EH (cell line): ENCODE data around the gene MERTK.

Experiments
- DNase-seq: peaks from one replicate; pipeline ENCODE4 v3.0.0-alpha.2; 2015; ENCODE audit warnings: low read depth

Gene MERTK

DNA sequence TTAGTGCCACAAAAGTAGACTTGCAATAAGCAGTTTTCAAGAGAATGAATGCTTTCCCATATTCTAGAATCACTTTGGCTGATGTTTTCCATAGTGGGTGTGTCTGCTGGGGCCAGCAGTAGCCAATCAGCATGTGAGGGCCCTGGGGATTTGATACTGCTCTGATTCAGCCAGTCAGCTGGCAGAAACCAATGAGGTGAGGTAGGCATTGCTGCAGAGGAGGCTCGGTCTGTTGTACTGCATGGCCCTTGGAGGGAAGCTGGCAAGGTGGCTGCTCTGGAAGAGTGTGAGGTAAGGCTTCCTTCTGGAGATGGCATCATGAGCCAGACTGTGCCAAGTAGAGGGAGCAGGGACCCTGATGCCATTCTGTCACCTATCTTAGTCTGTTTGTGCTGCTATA is 179.4 kb downstream of the MERTK start:
- DNase-seq = no peak
